Breast epithelium (tissue), 4 donors: ENCODE results near the gene SPOCK3. TPM values are rescaled to one million over a fixed set of nuclear protein-coding genes. Genes with fewer than 3 reads are reported as not detected.

Source experiments
- DNase-seq, 2 donors: peaks; one replicate each; pipeline ENCODE4 v3.0.0-alpha.2; 2019; ENCODE audit warnings: low spot score in 2 of 2
- H3K27ac ChIP-seq, 2 donors: fragments of 200-600 bp; sonication (generic) in 1 of 2; one replicate each; pipeline ENCODE4 v1.5.1; 2016 to 2019; ENCODE audit warnings: mild to moderate bottlenecking in 1 of 2
- H3K27me3 ChIP-seq, 2 donors: fragments of 200-600 bp; sonication (generic) in 1 of 2; one replicate each; pipeline versions ENCODE4 v1.5.1 to v1.6.0; 2017 to 2019; ENCODE audit warnings: control low read depth in 1 of 2, mild to moderate bottlenecking in 1 of 2
- H3K36me3 ChIP-seq: fragments of 200-600 bp; one replicate; pipeline ENCODE4 v1.5.1; 2019
- H3K4me1 ChIP-seq, 2 donors: fragments of 200-600 bp; sonication (generic); one replicate each; pipeline ENCODE4 v1.5.1; 2016 to 2019; ENCODE audit warnings: control low read depth in 1 of 2
- H3K4me3 ChIP-seq, 3 donors: fragments of 200-600 bp; sonication (generic); 1 replicate in 2 of 3; 2 replicates in 1 of 3; pipeline ENCODE4 v1.5.1; 2016 to 2019; ENCODE audit warnings: mild to moderate bottlenecking in 3 of 3, moderate library complexity in 2 of 3
- H3K9me3 ChIP-seq, 2 donors: fragments of 200-600 bp; sonication (generic) in 1 of 2; one replicate each; pipeline ENCODE4 v1.5.1; 2016 to 2019; ENCODE audit warnings: control low read depth in 1 of 2
- CTCF ChIP-seq, 3 donors: fragments of 450-650 bp; IDR thresholded peaks; one replicate each; pipeline ENCODE4 v1.5.1; 2016 to 2017; ENCODE audit warnings: antibody characterized with exemption in 3 of 3, mild to moderate bottlenecking in 3 of 3, moderate library complexity in 3 of 3
- POLR2A ChIP-seq: fragments of 450-650 bp; IDR thresholded peaks from one replicate; pipeline ENCODE4 v1.6.1; 2016; ENCODE audit warnings: antibody characterized with exemption, mild to moderate bottlenecking, moderate library complexity
- POLR2AphosphoS5 ChIP-seq, 3 donors: sonication (generic); formaldehyde crosslinking; IDR thresholded peaks; one replicate each; pipeline ENCODE4 v1.6.1; 2017; ENCODE audit warnings: antibody characterized with exemption in 3 of 3
- intact Hi-C: fragments of 100-400 bp; cut with DNase I; formaldehyde crosslinking; loops from one replicate; pipeline ENCODE4 v1.15.1; 2023; ENCODE audit warnings: low total_unique reads
- total RNA-seq, 3 donors: library from RNA; depleted of rRNA; stranded (reverse); fragments of >200 nt; gene quantifications; one replicate each; pipeline ENCODE4 v1.1.0, GENCODE V29; 2016

Gene SPOCK3
- total RNA-seq, 3 donors from 2014 or later, result 2.8 TPM; not detected in 2

- Histone ChIP-seq H3K9me3 (no peaks in the 10 kb centered on the region), H3K27ac (no peak overlapping the region), H3K4me3 (no peak overlapping the region), H3K27me3 (no peaks in the 10 kb centered on the region), H3K4me1 (no peaks in the 10 kb centered on the region), H3K36me3 (no peaks in the 10 kb centered on the region)
- intact Hi-C loops, result no loop called here
- TF ChIP-seq POLR2A (no peak), CTCF (IDR thresholded peaks at IDR 0.05) (no peak), POLR2AphosphoS5 (IDR thresholded peaks at IDR 0.05) (no peak)
- no peak for DNase-seq
These were observed 89.7 kb downstream of the SPOCK3 start for GRCh38 chr4:167144605-167145004.

- intact Hi-C loops, result no loop called here
- DNase-seq, result no peak
- no peak overlapping the region for H3K27ac ChIP-seq
- no peaks in the 10 kb centered on the region for H3K4me1 ChIP-seq
- no peaks in the 10 kb centered on the region for H3K9me3 ChIP-seq
- no peak overlapping the region for H3K4me3 ChIP-seq
- TF ChIP-seq CTCF (IDR thresholded peaks at IDR 0.05) (no peak), POLR2AphosphoS5 (IDR thresholded peaks at IDR 0.05) (no peak)
- no peaks in the 10 kb centered on the region for H3K27me3 ChIP-seq
- H3K36me3 ChIP-seq, result no peaks in the 10 kb centered on the region
These were observed 91.3 kb downstream of the SPOCK3 start for GRCh38 chr4:167143018-167143417.

DNA sequence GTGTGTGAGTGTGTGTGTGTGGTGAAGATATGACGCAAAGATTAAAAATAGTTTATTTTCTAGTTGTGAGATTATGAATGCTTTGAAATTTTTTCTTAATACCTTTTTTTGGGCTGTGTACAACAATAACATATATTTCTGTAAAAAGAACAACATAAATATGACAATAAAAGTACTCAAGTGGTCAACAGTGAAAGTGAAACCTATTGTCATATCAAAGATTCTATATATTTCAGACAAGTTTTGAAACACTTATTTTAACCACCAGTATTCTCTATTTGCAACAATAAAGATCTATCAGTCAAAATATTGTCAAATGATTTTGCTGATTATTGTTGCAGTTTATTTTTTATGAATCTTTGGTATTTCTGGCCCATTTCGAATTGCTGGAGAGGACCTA lies 98.0 kb downstream of the SPOCK3 start:
- Histone ChIP-seq H3K9me3 (no peaks in the 10 kb centered on the region), H3K4me1 (no peaks in the 10 kb centered on the region), H3K4me3 (no peak overlapping the region), H3K36me3 (no peaks in the 10 kb centered on the region), H3K27me3 (no peaks in the 10 kb centered on the region), H3K27ac (no peak overlapping the region)
- no peak for DNase-seq
- TF ChIP-seq CTCF (IDR thresholded peaks at IDR 0.05) (no peak), POLR2AphosphoS5 (IDR thresholded peaks at IDR 0.05) (no peak), POLR2A (no peak)
- intact Hi-C loops, result no loop called here

DNA sequence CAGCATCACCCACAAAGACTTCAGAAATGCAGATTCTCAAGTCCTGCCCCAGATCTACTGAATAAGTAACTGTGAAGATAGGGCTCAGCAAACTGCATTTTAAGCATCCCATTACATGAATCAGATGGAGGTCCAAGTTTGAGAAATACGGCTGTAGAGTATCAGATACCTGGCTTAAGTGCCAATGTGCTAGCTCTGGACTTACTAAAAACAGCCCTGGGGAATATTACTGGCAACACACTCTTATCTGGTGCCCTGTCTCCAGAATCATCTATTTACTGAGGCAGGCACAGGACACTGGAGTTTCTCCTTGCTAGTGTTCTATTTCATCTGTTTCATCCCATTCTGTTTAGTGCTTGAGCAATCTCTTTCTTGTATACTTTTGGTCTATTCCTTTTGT lies 105.1 kb downstream of the SPOCK3 start:
- DNase-seq, result no peak

DNA sequence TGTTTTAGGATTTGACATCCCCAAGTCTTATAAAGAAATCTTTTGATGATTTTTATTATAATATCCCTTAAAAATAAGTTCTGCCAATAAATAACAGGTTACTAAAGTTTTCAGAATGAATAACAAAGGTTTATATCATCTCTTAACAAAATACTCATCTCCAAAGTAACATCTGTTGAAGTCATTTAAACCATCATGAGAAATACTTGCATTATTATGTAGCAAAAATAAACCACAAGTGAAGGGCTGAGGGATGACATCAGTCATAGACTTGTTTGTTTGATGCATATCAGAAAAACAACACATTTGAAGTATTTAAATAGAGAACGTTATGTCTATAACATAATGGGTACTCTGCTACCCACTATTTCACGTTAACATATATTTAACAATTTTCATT lies 114.9 kb downstream of the SPOCK3 start:
- H3K27ac ChIP-seq, result no peak overlapping the region
- intact Hi-C loops, result no loop called here
- no peak for DNase-seq
- TF ChIP-seq CTCF (IDR thresholded peaks at IDR 0.05) (no peak), POLR2A (no peak), POLR2AphosphoS5 (IDR thresholded peaks at IDR 0.05) (no peak)
- H3K9me3 ChIP-seq, result no peaks in the 10 kb centered on the region
- no peaks in the 10 kb centered on the region for H3K27me3 ChIP-seq
- H3K4me3 ChIP-seq, result no peak overlapping the region
- H3K36me3 ChIP-seq, result no peaks in the 10 kb centered on the region
- H3K4me1 ChIP-seq, result no peaks in the 10 kb centered on the region

More for the DNA sequence above, 105.1 kb downstream of the SPOCK3 start:
- Histone ChIP-seq H3K9me3 (no peaks in the 10 kb centered on the region), H3K4me1 (no peaks in the 10 kb centered on the region), H3K27ac (no peak overlapping the region), H3K4me3 (no peak overlapping the region), H3K36me3 (no peaks in the 10 kb centered on the region), H3K27me3 (no peaks in the 10 kb centered on the region)
- intact Hi-C loops, result no loop called here
- TF ChIP-seq POLR2AphosphoS5 (IDR thresholded peaks at IDR 0.05), result no peak
- no peak for TF ChIP-seq POLR2A

GRCh38 chr4:167117273-167117672 lies 117.0 kb downstream of the SPOCK3 start:
- Histone ChIP-seq H3K27me3 (no peaks in the 10 kb centered on the region), H3K9me3 (no peaks in the 10 kb centered on the region), H3K4me1 (no peaks in the 10 kb centered on the region), H3K4me3 (no peak overlapping the region), H3K36me3 (no peaks in the 10 kb centered on the region), H3K27ac (no peak overlapping the region)
- no peak for DNase-seq
- intact Hi-C loops, result no loop called here
- no peak for TF ChIP-seq CTCF (IDR thresholded peaks at IDR 0.05)
- no peak for TF ChIP-seq POLR2A
- TF ChIP-seq POLR2AphosphoS5 (IDR thresholded peaks at IDR 0.05), result no peak
